Panc1 (cell line): Measurements from ENCODE around the gene SMAD3.

Experiments
- CTCF ChIP-seq: fragments of 450-650 bp; IDR thresholded peaks from 2 replicates; pipeline ENCODE4 v1.5.1; 2017; ENCODE audit warnings: mild to moderate bottlenecking
- REST ChIP-seq, 2 experiments: IDR thresholded peaks; 2 replicates each; pipeline ENCODE4 v1.6.1; 2011 to 2012; ENCODE audit warnings: low read depth in 2 of 2, control low read depth in 1 of 2, low read length in 1 of 2, mild to moderate bottlenecking in 1 of 2, moderate library complexity in 1 of 2; ENCODE audit not compliant: insufficient read depth in 1 of 2
- SIN3A ChIP-seq: IDR thresholded peaks from 2 replicates; pipeline ENCODE4 v1.6.1; 2012; ENCODE audit warnings: low read depth, mild to moderate bottlenecking, low read length, moderate library complexity, borderline replicate concordance; ENCODE audit not compliant: insufficient read depth

GRCh38 chr15:67199881-67200763 lies 134.7 kb downstream of the SMAD3 start:
- no peak for TF ChIP-seq CTCF
- no peak for TF ChIP-seq SIN3A
- no peak for TF ChIP-seq REST (IDR thresholded peaks at IDR 0.05; ENCODE audit: insufficient read depth in 1 of 2, low read depth in 2 of 2, low read length in 1 of 2)
